ENCODE results near the gene TAF4.

DNA sequence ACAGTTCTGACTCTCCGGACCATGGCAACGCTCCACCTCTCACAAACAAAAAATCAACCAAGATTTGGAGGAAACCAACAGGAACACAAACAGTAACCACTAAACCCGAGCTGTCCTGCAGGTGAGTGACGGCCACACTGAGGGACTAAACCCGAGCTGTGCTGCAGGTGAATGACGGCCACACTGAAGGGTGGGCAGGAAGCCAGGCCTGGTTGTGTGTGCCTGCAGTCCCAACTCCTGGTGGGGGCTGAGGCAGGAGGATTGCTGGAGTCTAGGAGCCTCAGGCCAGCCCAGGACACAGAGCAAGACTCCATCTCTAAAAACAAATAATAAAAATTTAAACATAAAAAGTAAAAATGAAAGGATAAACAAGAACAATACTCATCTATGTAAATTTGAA lies 80.6 kb downstream of the TAF4 start:
- TF ChIP-seq, protein P1, sequence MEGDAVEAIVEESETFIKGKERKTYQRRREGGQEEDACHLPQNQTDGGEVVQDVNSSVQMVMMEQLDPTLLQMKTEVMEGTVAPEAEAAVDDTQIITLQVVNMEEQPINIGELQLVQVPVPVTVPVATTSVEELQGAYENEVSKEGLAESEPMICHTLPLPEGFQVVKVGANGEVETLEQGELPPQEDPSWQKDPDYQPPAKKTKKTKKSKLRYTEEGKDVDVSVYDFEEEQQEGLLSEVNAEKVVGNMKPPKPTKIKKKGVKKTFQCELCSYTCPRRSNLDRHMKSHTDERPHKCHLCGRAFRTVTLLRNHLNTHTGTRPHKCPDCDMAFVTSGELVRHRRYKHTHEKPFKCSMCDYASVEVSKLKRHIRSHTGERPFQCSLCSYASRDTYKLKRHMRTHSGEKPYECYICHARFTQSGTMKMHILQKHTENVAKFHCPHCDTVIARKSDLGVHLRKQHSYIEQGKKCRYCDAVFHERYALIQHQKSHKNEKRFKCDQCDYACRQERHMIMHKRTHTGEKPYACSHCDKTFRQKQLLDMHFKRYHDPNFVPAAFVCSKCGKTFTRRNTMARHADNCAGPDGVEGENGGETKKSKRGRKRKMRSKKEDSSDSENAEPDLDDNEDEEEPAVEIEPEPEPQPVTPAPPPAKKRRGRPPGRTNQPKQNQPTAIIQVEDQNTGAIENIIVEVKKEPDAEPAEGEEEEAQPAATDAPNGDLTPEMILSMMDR (IDR thresholded peaks at IDR 0.05 in 4 of 5, conservative IDR thresholded peaks at IDR 0.05 in 1 of 5) = no peak
- TF ChIP-seq POLR2A (IDR thresholded peaks at IDR 0.05) = no peak

All from gastrocnemius medialis (tissue), 4 donors.